ENCODE measurements around the gene MRLN. TPM values are rescaled to one million over a fixed set of nuclear protein-coding genes. Genes with fewer than 3 reads are reported as not detected.
"Not testable (repeated sequence)": the region's sequence is repeated elsewhere in the genome, so short reads cannot be mapped to it uniquely, and the experiment has no call there.

Gene MRLN
- polyA plus RNA-seq, 1 donor (not counting 4 experiments of a cell fraction or from before 2014, with no cell fraction given): not detected

DNA sequence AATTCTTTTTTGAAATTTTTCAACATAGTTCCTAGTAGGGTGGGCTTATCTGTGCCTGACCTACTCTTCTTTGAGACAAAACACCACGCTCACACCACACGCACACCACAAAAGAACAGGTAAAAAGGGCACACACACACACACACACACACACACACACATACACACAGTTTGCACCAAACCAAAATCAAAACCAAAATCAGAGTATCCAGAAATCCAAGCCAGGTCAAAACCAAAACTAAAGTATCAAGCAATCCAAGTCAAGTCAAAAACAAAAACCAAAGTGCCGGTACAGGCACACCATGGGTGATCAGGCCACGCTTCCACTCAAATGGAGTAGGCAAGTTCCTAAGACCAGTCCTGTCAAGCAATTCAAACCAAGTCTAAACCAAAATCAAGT, 20.4 kb downstream of the MRLN start:
- H4K20me1 ChIP-seq (ENCODE audit: control insufficient read depth, extremely low read depth, insufficient read depth, low read length); H3K27ac ChIP-seq (ENCODE audit: control insufficient read depth, insufficient read depth, low read length); H3K9ac ChIP-seq (ENCODE audit: control insufficient read depth, extremely low read depth, insufficient read depth, low read length); H3K9me1 ChIP-seq (ENCODE audit: control insufficient read depth, extremely low read depth, insufficient read depth, low read length); DNase-seq (ENCODE audit: low read depth, low spot score); H3K4me2 ChIP-seq (ENCODE audit: control insufficient read depth, extremely low read depth, insufficient read depth, low read depth, low read length); H3K4me1 ChIP-seq (ENCODE audit: control insufficient read depth, extremely low read depth, insufficient read depth, low read length); H3K36me3 ChIP-seq (ENCODE audit: control insufficient read depth in 2 of 2, extremely low read depth in 1 of 2, insufficient read depth in 2 of 2, low read length in 2 of 2); FAIRE-seq; H3K79me2 ChIP-seq (ENCODE audit: control insufficient read depth, insufficient read depth, low read length); dilution Hi-C loops (cut with MboI; ENCODE audit: extremely low pct_ligation_motif_present, low sequenced_read_pairs); H3K4me3 ChIP-seq (ENCODE audit: control insufficient read depth in 2 of 3, extremely low read depth in 1 of 3, insufficient read depth in 2 of 3, low read depth in 1 of 3, low read length in 3 of 3); H3K9me3 ChIP-seq (ENCODE audit: control insufficient read depth, low read depth, low read length); H2AFZ ChIP-seq (ENCODE audit: control insufficient read depth, low read length); H3K27me3 ChIP-seq (ENCODE audit: control insufficient read depth, extremely low read depth, insufficient read depth, low read length): not testable (repeated sequence)

DNA sequence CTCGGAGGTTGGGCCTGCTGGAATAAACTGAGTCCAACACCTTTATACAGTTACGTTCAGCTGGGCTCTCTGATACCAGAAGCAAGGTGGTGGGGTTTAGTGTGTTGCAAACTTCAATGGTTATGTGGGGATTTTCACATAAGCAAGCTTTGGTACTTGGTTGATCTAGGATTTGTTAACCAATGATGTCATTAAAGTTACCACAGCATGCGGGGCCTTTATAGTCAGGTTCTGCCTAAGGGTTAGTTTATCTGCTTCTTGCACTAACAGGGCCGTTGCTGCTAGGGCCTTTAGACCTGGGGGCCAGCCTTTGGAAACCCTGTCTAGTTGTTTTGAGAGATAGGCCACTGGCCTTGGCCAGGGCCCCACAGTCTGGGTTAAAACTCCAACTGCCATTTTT, 24.1 kb downstream of the MRLN start:
- DNase-seq (ENCODE audit: low read depth, low spot score); H3K27ac ChIP-seq (ENCODE audit: control insufficient read depth, insufficient read depth, low read length); H3K4me2 ChIP-seq (ENCODE audit: control insufficient read depth, extremely low read depth, insufficient read depth, low read depth, low read length); H3K9ac ChIP-seq (ENCODE audit: control insufficient read depth, extremely low read depth, insufficient read depth, low read length); H2AFZ ChIP-seq (ENCODE audit: control insufficient read depth, low read length); FAIRE-seq; H3K36me3 ChIP-seq (ENCODE audit: control insufficient read depth in 2 of 2, extremely low read depth in 1 of 2, insufficient read depth in 2 of 2, low read length in 2 of 2); dilution Hi-C loops (cut with MboI; ENCODE audit: extremely low pct_ligation_motif_present, low sequenced_read_pairs); H3K27me3 ChIP-seq (ENCODE audit: control insufficient read depth, extremely low read depth, insufficient read depth, low read length); H3K4me1 ChIP-seq (ENCODE audit: control insufficient read depth, extremely low read depth, insufficient read depth, low read length); H3K9me1 ChIP-seq (ENCODE audit: control insufficient read depth, extremely low read depth, insufficient read depth, low read length); H4K20me1 ChIP-seq (ENCODE audit: control insufficient read depth, extremely low read depth, insufficient read depth, low read length); H3K79me2 ChIP-seq (ENCODE audit: control insufficient read depth, insufficient read depth, low read length); H3K9me3 ChIP-seq (ENCODE audit: control insufficient read depth, low read depth, low read length); H3K4me3 ChIP-seq (ENCODE audit: control insufficient read depth in 2 of 3, extremely low read depth in 1 of 3, insufficient read depth in 2 of 3, low read depth in 1 of 3, low read length in 3 of 3): not testable (repeated sequence)

DNA sequence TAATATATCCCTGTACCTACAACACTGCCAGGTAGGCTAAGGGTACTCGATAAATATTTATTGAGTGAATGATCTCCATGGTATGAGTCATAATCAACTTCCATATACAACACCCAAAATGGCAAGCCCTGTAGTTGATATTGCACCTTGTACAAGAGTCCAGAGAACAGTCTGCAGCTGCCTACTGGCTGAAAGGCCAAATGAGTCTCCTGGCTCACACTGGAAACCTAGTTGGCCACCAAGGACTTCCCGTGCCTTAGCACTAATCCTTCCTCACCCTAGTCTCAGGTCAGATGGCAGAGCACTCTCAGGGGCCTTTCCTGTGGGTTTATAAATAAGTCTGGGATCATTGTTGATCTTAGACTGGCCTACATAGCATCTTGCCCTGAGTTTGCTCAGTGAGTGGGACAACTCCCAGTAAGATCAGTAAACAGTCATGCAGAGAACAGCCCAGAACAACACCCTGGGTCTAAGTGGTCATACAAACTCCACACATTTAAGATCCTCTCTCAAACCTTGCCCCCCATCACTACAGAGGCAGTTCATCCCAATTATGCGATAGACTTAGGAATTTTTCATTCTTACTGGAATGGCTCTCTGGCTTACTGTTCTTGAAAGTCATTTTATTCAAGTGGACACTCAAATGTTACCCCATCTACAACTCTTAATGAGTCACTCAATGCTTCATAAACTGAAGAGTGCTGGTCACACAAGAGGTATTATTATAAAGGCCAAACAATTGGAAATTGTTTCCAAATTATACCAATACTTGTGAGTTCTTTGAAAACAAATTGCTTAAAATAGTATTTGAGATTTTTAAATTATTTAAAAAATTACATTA, 28.9 kb downstream of the MRLN start:
- H2AFZ ChIP-seq (ENCODE audit: control insufficient read depth, low read length): no peak overlapping the region
- H3K9ac ChIP-seq (ENCODE audit: control insufficient read depth, extremely low read depth, insufficient read depth, low read length): no peak overlapping the region
- no peaks in the 10 kb centered on the region for H3K4me1 ChIP-seq (ENCODE audit: control insufficient read depth, extremely low read depth, insufficient read depth, low read length)
- dilution Hi-C loops (cut with MboI; ENCODE audit: extremely low pct_ligation_motif_present, low sequenced_read_pairs): no loop called here
- no peak overlapping the region for H3K4me3 ChIP-seq (ENCODE audit: control insufficient read depth in 2 of 3, extremely low read depth in 1 of 3, insufficient read depth in 2 of 3, low read depth in 1 of 3, low read length in 3 of 3)
- no peaks in the 10 kb centered on the region for H4K20me1 ChIP-seq (ENCODE audit: control insufficient read depth, extremely low read depth, insufficient read depth, low read length)
- no peak overlapping the region for H3K27ac ChIP-seq (ENCODE audit: control insufficient read depth, insufficient read depth, low read length)
- no peaks in the 10 kb centered on the region for H3K36me3 ChIP-seq (ENCODE audit: control insufficient read depth in 2 of 2, extremely low read depth in 1 of 2, insufficient read depth in 2 of 2, low read length in 2 of 2)
- no peaks in the 10 kb centered on the region for H3K79me2 ChIP-seq (ENCODE audit: control insufficient read depth, insufficient read depth, low read length)
- H3K4me2 ChIP-seq (ENCODE audit: control insufficient read depth, extremely low read depth, insufficient read depth, low read depth, low read length): no peak overlapping the region
- H3K27me3 ChIP-seq (ENCODE audit: control insufficient read depth, extremely low read depth, insufficient read depth, low read length): no peaks in the 10 kb centered on the region
- TF ChIP-seq EZH2 (IDR thresholded peaks at IDR 0.05; ENCODE audit: low read length): no peak
- TF ChIP-seq CTCF (optimal IDR thresholded peaks at IDR 0.05 in 1 of 3, IDR thresholded peaks at IDR 0.05 in 1 of 3, conservative IDR thresholded peaks at IDR 0.05 in 1 of 3; ENCODE audit: extremely low read depth in 1 of 3, insufficient read depth in 2 of 3, low read length in 3 of 3): no peak
- H3K9me1 ChIP-seq (ENCODE audit: control insufficient read depth, extremely low read depth, insufficient read depth, low read length): no peaks in the 10 kb centered on the region
- DNase-seq (ENCODE audit: low read depth, low spot score): no peak
- no peaks in the 10 kb centered on the region for H3K9me3 ChIP-seq (ENCODE audit: control insufficient read depth, low read depth, low read length)
- FAIRE-seq: no peak
